Neural progenitor cell (in vitro differentiated cells): ENCODE results near the gene UGT2B7.

Experiments used
- EZH2 ChIP-seq: fragments of 200-600 bp; sonication (generic); IDR thresholded peaks from 2 replicates; pipeline ENCODE4 v1.6.1; 2017; ENCODE audit warnings: antibody characterized with exemption, mild to moderate bottlenecking, moderate library complexity
- EZH2phosphoT487 ChIP-seq: fragments of 200-600 bp; sonication (generic); IDR thresholded peaks from 2 replicates; pipeline ENCODE4 v1.6.1; 2017; ENCODE audit warnings: antibody characterized with exemption
- TF ChIP-seq, protein P1 (sequence below): fragments of 200-600 bp; sonication (generic); IDR thresholded peaks from 2 replicates; pipeline ENCODE4 v1.5.1; 2017; ENCODE audit warnings: antibody characterized with exemption, mild to moderate bottlenecking

DNA sequence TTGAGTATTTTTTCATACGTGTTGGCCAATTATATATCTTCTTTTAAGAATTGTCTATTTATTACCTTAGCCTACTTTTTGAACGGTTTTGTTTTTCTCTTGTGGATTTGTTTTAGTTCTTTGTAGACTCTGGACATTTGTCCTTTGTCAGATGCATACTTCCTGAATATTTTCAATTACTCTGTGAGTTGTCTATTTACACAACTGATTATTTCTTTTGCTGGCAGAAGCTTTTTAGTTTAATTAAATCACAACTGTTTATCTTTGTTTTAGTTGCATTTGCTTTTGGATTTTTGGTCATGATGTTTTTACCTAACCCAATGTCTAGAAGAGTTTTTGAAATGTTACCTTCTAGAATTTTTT lies 19.6 kb downstream of the UGT2B7 start:
- TF ChIP-seq, protein P1, sequence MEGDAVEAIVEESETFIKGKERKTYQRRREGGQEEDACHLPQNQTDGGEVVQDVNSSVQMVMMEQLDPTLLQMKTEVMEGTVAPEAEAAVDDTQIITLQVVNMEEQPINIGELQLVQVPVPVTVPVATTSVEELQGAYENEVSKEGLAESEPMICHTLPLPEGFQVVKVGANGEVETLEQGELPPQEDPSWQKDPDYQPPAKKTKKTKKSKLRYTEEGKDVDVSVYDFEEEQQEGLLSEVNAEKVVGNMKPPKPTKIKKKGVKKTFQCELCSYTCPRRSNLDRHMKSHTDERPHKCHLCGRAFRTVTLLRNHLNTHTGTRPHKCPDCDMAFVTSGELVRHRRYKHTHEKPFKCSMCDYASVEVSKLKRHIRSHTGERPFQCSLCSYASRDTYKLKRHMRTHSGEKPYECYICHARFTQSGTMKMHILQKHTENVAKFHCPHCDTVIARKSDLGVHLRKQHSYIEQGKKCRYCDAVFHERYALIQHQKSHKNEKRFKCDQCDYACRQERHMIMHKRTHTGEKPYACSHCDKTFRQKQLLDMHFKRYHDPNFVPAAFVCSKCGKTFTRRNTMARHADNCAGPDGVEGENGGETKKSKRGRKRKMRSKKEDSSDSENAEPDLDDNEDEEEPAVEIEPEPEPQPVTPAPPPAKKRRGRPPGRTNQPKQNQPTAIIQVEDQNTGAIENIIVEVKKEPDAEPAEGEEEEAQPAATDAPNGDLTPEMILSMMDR: no peak
- TF ChIP-seq EZH2 (no peak), EZH2phosphoT487 (no peak)
